Progenitor cell of endocrine pancreas (in vitro differentiated cells): Measurements from ENCODE around the gene PRDM5. TPM values are rescaled to one million over a fixed set of nuclear protein-coding genes. Genes with fewer than 3 reads are reported as not detected.
A peak's percentile ranks its signal among the peaks of the same experiment; 100 is the strongest.

Experiments
- DNase-seq: peaks from one replicate; pipeline ENCODE4 v3.0.0; 2021; ENCODE audit warnings: low spot score; ENCODE audit not compliant: unreplicated experiment
- H3K27ac Mint-ChIP-seq: 2 replicates; pipeline ENCODE4 v1.8.0; 2021; ENCODE audit warnings: mild to moderate bottlenecking, moderate library complexity, mixed read lengths
- H3K27me3 Mint-ChIP-seq: 2 replicates; pipeline ENCODE4 v1.8.0; 2021; ENCODE audit warnings: mixed read lengths
- H3K36me3 Mint-ChIP-seq: 2 replicates; pipeline ENCODE4 v1.8.0; 2022; ENCODE audit warnings: mixed read lengths; ENCODE audit not compliant: insufficient read depth
- H3K4me1 Mint-ChIP-seq: 2 replicates; pipeline ENCODE4 v1.8.0; 2021; ENCODE audit warnings: low read depth, mixed read lengths
- H3K4me3 Mint-ChIP-seq: 2 replicates; pipeline ENCODE4 v1.8.0; 2021; ENCODE audit warnings: low read depth, mild to moderate bottlenecking, moderate library complexity, mixed read lengths
- H3K9me3 Mint-ChIP-seq: 2 replicates; pipeline ENCODE4 v1.8.0; 2021; ENCODE audit warnings: low read depth, mixed read lengths
- total RNA-seq: library from RNA; stranded (reverse); gene quantifications from 2 replicates; pipeline ENCODE4 v1.2.1, GENCODE V29; 2021
- TF ChIP-seq, protein P1 (sequence below): fragments of 200-600 bp; sonication (generic); IDR thresholded peaks from one replicate; pipeline ENCODE4 v1.5.0; 2021; ENCODE audit warnings: antibody characterized with exemption, mild to moderate bottlenecking; ENCODE audit not compliant: unreplicated experiment

PRDM5 gene
- total RNA-seq, 1 donor from 2014 or later = 18.9 TPM

GRCh38 chr4:120812216-120812615 is 110.3 kb downstream of the PRDM5 start:
- H3K9me3 Mint-ChIP-seq = peaks cover 10% of the 10 kb centered on the region
- TF ChIP-seq, protein P1, sequence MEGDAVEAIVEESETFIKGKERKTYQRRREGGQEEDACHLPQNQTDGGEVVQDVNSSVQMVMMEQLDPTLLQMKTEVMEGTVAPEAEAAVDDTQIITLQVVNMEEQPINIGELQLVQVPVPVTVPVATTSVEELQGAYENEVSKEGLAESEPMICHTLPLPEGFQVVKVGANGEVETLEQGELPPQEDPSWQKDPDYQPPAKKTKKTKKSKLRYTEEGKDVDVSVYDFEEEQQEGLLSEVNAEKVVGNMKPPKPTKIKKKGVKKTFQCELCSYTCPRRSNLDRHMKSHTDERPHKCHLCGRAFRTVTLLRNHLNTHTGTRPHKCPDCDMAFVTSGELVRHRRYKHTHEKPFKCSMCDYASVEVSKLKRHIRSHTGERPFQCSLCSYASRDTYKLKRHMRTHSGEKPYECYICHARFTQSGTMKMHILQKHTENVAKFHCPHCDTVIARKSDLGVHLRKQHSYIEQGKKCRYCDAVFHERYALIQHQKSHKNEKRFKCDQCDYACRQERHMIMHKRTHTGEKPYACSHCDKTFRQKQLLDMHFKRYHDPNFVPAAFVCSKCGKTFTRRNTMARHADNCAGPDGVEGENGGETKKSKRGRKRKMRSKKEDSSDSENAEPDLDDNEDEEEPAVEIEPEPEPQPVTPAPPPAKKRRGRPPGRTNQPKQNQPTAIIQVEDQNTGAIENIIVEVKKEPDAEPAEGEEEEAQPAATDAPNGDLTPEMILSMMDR = no peak
- no peak overlapping the region for H3K4me3 Mint-ChIP-seq
- no peaks in the 10 kb centered on the region for H3K4me1 Mint-ChIP-seq
- no peak overlapping the region for H3K27ac Mint-ChIP-seq
- H3K27me3 Mint-ChIP-seq = no peaks in the 10 kb centered on the region
- peaks cover 22% of the 10 kb centered on the region for H3K36me3 Mint-ChIP-seq
- DNase-seq = no peak

DNA sequence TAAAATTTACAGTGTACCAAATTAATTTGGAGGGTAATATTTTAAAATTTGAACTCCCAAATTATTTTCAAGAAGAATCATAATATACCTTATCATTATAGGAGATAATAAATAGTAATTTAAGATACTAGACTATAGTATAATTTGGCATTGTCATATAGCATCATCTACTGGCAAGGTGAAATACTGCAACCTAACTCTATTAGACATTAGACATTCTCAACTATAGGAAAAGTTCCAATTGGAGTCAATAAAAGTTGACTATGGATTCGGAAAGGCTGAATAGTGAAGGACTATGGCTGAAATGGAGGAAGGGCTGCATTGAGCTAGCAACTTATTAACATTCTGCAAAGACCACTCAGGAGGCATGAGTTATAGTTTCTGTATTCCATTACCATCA is 113.0 kb downstream of the PRDM5 start:
- no peak for DNase-seq
- Mint-ChIP-seq H3K27me3 (no peaks in the 10 kb centered on the region), H3K36me3 (peaks cover 35% of the 10 kb centered on the region), H3K9me3 (peaks cover 10% of the 10 kb centered on the region), H3K4me3 (no peak overlapping the region), H3K27ac (no peak overlapping the region), H3K4me1 (no peaks in the 10 kb centered on the region)
- TF ChIP-seq, protein P1 = peak; percentile 12

- TF ChIP-seq, protein P1 = no peak
- H3K9me3 Mint-ChIP-seq = peaks cover 10% of the 10 kb centered on the region
These were observed 113.9 kb downstream of the PRDM5 start for GRCh38 chr4:120808475-120809141.

GRCh38 chr4:120801137-120801758 is 121.3 kb downstream of the PRDM5 start:
- no peaks in the 10 kb centered on the region for H3K4me1 Mint-ChIP-seq
- H3K9me3 Mint-ChIP-seq = no peaks in the 10 kb centered on the region
- peaks cover 9% of the 10 kb centered on the region for H3K36me3 Mint-ChIP-seq
- no peak overlapping the region for H3K27ac Mint-ChIP-seq
- no peaks in the 10 kb centered on the region for H3K27me3 Mint-ChIP-seq
- TF ChIP-seq, protein P1 = no peak
- no peak overlapping the region for H3K4me3 Mint-ChIP-seq
- no peak for DNase-seq

More at GRCh38 chr4:120808475-120809141, 113.9 kb downstream of the PRDM5 start:
- no peak for DNase-seq
- Mint-ChIP-seq H3K36me3 (peaks cover 37% of the 10 kb centered on the region), H3K4me1 (no peaks in the 10 kb centered on the region), H3K27me3 (no peaks in the 10 kb centered on the region), H3K27ac (no peak overlapping the region), H3K4me3 (no peak overlapping the region)

DNA sequence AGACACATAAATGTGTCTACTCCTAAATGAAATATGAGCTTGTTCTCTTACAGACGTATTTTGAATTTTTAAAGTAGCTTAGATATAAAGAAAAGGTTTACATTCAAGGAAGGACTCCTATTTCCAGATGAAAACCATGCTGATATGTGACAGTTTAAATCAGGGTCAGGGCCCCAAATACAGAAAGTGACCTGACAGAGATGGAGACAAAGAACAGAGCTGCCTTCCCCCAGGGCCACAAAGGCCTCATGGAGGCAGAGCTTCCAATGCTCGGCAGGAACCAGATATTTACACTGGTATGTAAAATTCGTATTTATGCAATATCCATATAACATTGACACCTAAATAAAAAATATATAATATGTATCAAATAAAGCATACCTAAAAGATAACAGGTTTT is 124.0 kb downstream of the PRDM5 start:
- no peak for DNase-seq
- H3K27me3 Mint-ChIP-seq = no peaks in the 10 kb centered on the region
- TF ChIP-seq, protein P1 = no peak
- H3K4me3 Mint-ChIP-seq = no peak overlapping the region
- no peak overlapping the region for H3K27ac Mint-ChIP-seq
- H3K36me3 Mint-ChIP-seq = no peaks in the 10 kb centered on the region
- no peaks in the 10 kb centered on the region for H3K4me1 Mint-ChIP-seq
- H3K9me3 Mint-ChIP-seq = no peaks in the 10 kb centered on the region
